NCI-H226 (cell line): ENCODE measurements around the gene OBSCN.

Source experiments
- DNase-seq: peaks from one replicate; pipeline ENCODE4 v3.0.0-alpha.2; 2015

The OBSCN gene

GRCh38 chr1:228408041-228408868, 200.4 kb downstream of the OBSCN start:
- DNase-seq: no peak

GRCh38 chr1:228408869-228409805, 201.3 kb downstream of the OBSCN start:
- DNase-seq: no peak

GRCh38 chr1:228410015-228410414, 202.2 kb downstream of the OBSCN start:
- DNase-seq: peak; percentile 9

- DNase-seq: no peak
Observed at GRCh38 chr1:228410671-228411070, 202.8 kb downstream of the OBSCN start.

- no peak for DNase-seq
Observed at GRCh38 chr1:228411121-228411520, 203.3 kb downstream of the OBSCN start.

GRCh38 chr1:228411548-228412430, 203.9 kb downstream of the OBSCN start:
- DNase-seq: no peak

- no peak for DNase-seq
Observed at GRCh38 chr1:228413241-228414010, 205.6 kb downstream of the OBSCN start.

- no peak for DNase-seq
Observed at GRCh38 chr1:228414511-228415211, 206.8 kb downstream of the OBSCN start.

- no peak for DNase-seq
Observed at GRCh38 chr1:228415221-228415620, 207.4 kb downstream of the OBSCN start.

- DNase-seq: no peak
Observed at GRCh38 chr1:228415853-228416216, 208.0 kb downstream of the OBSCN start.

- no peak for DNase-seq
Observed at GRCh38 chr1:228416217-228416933, 208.5 kb downstream of the OBSCN start, which contains the start of gene TRIM17. TRIM17 (minus strand) TSS chr1:228416861; CDS start chr1:228415072, 1,789 bp downstream.

GRCh38 chr1:228417061-228417460, 209.2 kb downstream of the OBSCN start:
- no peak for DNase-seq

GRCh38 chr1:228417483-228418203, 209.8 kb downstream of the OBSCN start:
- DNase-seq: no peak

- DNase-seq: peak; percentile 39
Observed at GRCh38 chr1:228420968-228421826, 213.4 kb downstream of the OBSCN start.

- no peak for DNase-seq
Observed at GRCh38 chr1:228423404-228424053, 215.7 kb downstream of the OBSCN start.

GRCh38 chr1:228424685-228425660, 217.1 kb downstream of the OBSCN start:
- no peak for DNase-seq
